ENCODE data around the gene HAGHL.
A peak's percentile ranks its signal among the peaks of the same experiment; 100 is the strongest.

Gene HAGHL

GRCh38 chr16:726438-727290 lies at the start of gene HAGHL, which contains the start of gene CCDC78:
TSS of gene HAGHL (plus strand) at chr16:727106. CDS start at chr16:727510, 404 bp downstream.
TSS of gene CCDC78 (minus strand) at chr16:726443. CDS start at chr16:726367, 76 bp downstream.
- H3K4me1 ChIP-seq (ENCODE audit: control insufficient read depth in 2 of 2, insufficient read depth in 2 of 2, low read length in 2 of 2), result peaks cover 13 to 22% of the 10 kb centered on the region in 2 donors
- no peak within 1 kb of the TSS for H3K27ac ChIP-seq (ENCODE audit: low read depth in 2 of 2, low read length in 2 of 2)
- peak within 1 kb of the TSS; percentile 52 to 66 for H3K4me3 ChIP-seq (ENCODE audit: low read length in 2 of 2)
- peaks cover 9 to 22% of the 10 kb centered on the region in 2 donors for H3K27me3 ChIP-seq (ENCODE audit: control insufficient read depth in 2 of 2, insufficient read depth in 2 of 2, low read length in 2 of 2)
- H3K9ac ChIP-seq (ENCODE audit: low read depth in 1 of 2, low read length in 2 of 2), result peak within 1 kb of the TSS in 1 of 2 donors; percentile 32
- no peaks in the 10 kb centered on the region for H3K9me3 ChIP-seq (ENCODE audit: control insufficient read depth in 2 of 2, low read length in 2 of 2)
- peaks cover 2 to 6% of the 10 kb centered on the region in 2 donors for H3K36me3 ChIP-seq (ENCODE audit: control insufficient read depth in 2 of 2, insufficient read depth in 2 of 2, low read length in 2 of 2)

- peak overlapping the region in 1 of 2 donors; percentile 34 for H3K4me3 ChIP-seq (ENCODE audit: low read length in 2 of 2)
- H3K27ac ChIP-seq (ENCODE audit: low read depth in 2 of 2, low read length in 2 of 2), result peak overlapping the region; percentile 28 to 32
- peaks cover 44 to 50% of the 10 kb centered on the region in 2 donors for H3K4me1 ChIP-seq (ENCODE audit: control insufficient read depth in 2 of 2, insufficient read depth in 2 of 2, low read length in 2 of 2)
- no peaks in the 10 kb centered on the region for H3K27me3 ChIP-seq (ENCODE audit: control insufficient read depth in 2 of 2, insufficient read depth in 2 of 2, low read length in 2 of 2)
- no peaks in the 10 kb centered on the region for H3K9me3 ChIP-seq (ENCODE audit: control insufficient read depth in 2 of 2, low read length in 2 of 2)
- H3K9ac ChIP-seq (ENCODE audit: low read depth in 1 of 2, low read length in 2 of 2), result peak overlapping the region in 1 of 2 donors; percentile 63
- peaks cover 21% of the 10 kb centered on the region in 2 donors for H3K36me3 ChIP-seq (ENCODE audit: control insufficient read depth in 2 of 2, insufficient read depth in 2 of 2, low read length in 2 of 2)
Measured at GRCh38 chr16:677316-678190, 49.4 kb upstream of the HAGHL start.

- Histone ChIP-seq H3K4me3 (ENCODE audit: low read length in 2 of 2) (no peak overlapping the region), H3K4me1 (ENCODE audit: control insufficient read depth in 2 of 2, insufficient read depth in 2 of 2, low read length in 2 of 2) (peaks cover 49 to 53% of the 10 kb centered on the region in 2 donors), H3K27ac (ENCODE audit: low read depth in 2 of 2, low read length in 2 of 2) (no peak overlapping the region)
Measured at GRCh38 chr16:678209-678857, 48.6 kb upstream of the HAGHL start.

GRCh38 chr16:678858-679813 lies 47.8 kb upstream of the HAGHL start:
- Histone ChIP-seq H3K4me1 (ENCODE audit: control insufficient read depth in 2 of 2, insufficient read depth in 2 of 2, low read length in 2 of 2) (peaks cover 54 to 58% of the 10 kb centered on the region in 2 donors), H3K9ac (ENCODE audit: low read depth in 1 of 2, low read length in 2 of 2) (peak overlapping the region in 1 of 2 donors; percentile 59), H3K27ac (ENCODE audit: low read depth in 2 of 2, low read length in 2 of 2) (peak overlapping the region; percentile 82 to 88), H3K27me3 (ENCODE audit: control insufficient read depth in 2 of 2, insufficient read depth in 2 of 2, low read length in 2 of 2) (no peaks in the 10 kb centered on the region), H3K9me3 (ENCODE audit: control insufficient read depth in 2 of 2, low read length in 2 of 2) (no peaks in the 10 kb centered on the region), H3K36me3 (ENCODE audit: control insufficient read depth in 2 of 2, insufficient read depth in 2 of 2, low read length in 2 of 2) (peaks cover 12 to 20% of the 10 kb centered on the region in 2 donors), H3K4me3 (ENCODE audit: low read length in 2 of 2) (peak overlapping the region; percentile 62 to 64)

More at GRCh38 chr16:678209-678857, 48.6 kb upstream of the HAGHL start:
- Histone ChIP-seq H3K36me3 (ENCODE audit: control insufficient read depth in 2 of 2, insufficient read depth in 2 of 2, low read length in 2 of 2) (peaks cover 13 to 21% of the 10 kb centered on the region in 2 donors), H3K9me3 (ENCODE audit: control insufficient read depth in 2 of 2, low read length in 2 of 2) (no peaks in the 10 kb centered on the region), H3K27me3 (ENCODE audit: control insufficient read depth in 2 of 2, insufficient read depth in 2 of 2, low read length in 2 of 2) (no peaks in the 10 kb centered on the region), H3K9ac (ENCODE audit: low read depth in 1 of 2, low read length in 2 of 2) (no peak overlapping the region)

- H3K4me1 ChIP-seq (ENCODE audit: control insufficient read depth in 2 of 2, insufficient read depth in 2 of 2, low read length in 2 of 2), result peaks cover 54 to 55% of the 10 kb centered on the region in 2 donors
- H3K9ac ChIP-seq (ENCODE audit: low read depth in 1 of 2, low read length in 2 of 2), result peak within 1 kb of the TSS; percentile 70 to 81
- H3K27ac ChIP-seq (ENCODE audit: low read depth in 2 of 2, low read length in 2 of 2), result peak within 1 kb of the TSS; percentile 82 to 94
- H3K27me3 ChIP-seq (ENCODE audit: control insufficient read depth in 2 of 2, insufficient read depth in 2 of 2, low read length in 2 of 2), result no peaks in the 10 kb centered on the region
- no peaks in the 10 kb centered on the region for H3K9me3 ChIP-seq (ENCODE audit: control insufficient read depth in 2 of 2, low read length in 2 of 2)
- peak within 1 kb of the TSS; percentile 82 to 84 for H3K4me3 ChIP-seq (ENCODE audit: low read length in 2 of 2)
- H3K36me3 ChIP-seq (ENCODE audit: control insufficient read depth in 2 of 2, insufficient read depth in 2 of 2, low read length in 2 of 2), result peaks cover 12 to 20% of the 10 kb centered on the region in 2 donors
Measured at GRCh38 chr16:679814-680624, 46.9 kb upstream of the HAGHL start, which contains the start of gene STUB1. TSS of gene STUB1 (plus strand) at chr16:680410. CDS start at chr16:680526, 116 bp downstream.

GRCh38 chr16:680625-680945 lies 46.3 kb upstream of the HAGHL start:
- H3K4me3 ChIP-seq (ENCODE audit: low read length in 2 of 2), result peak overlapping the region; percentile 82 to 84
- peaks cover 12 to 20% of the 10 kb centered on the region in 2 donors for H3K36me3 ChIP-seq (ENCODE audit: control insufficient read depth in 2 of 2, insufficient read depth in 2 of 2, low read length in 2 of 2)
- peaks cover 51 to 54% of the 10 kb centered on the region in 2 donors for H3K4me1 ChIP-seq (ENCODE audit: control insufficient read depth in 2 of 2, insufficient read depth in 2 of 2, low read length in 2 of 2)
- peak overlapping the region; percentile 70 to 81 for H3K9ac ChIP-seq (ENCODE audit: low read depth in 1 of 2, low read length in 2 of 2)
- H3K27me3 ChIP-seq (ENCODE audit: control insufficient read depth in 2 of 2, insufficient read depth in 2 of 2, low read length in 2 of 2), result no peaks in the 10 kb centered on the region
- H3K27ac ChIP-seq (ENCODE audit: low read depth in 2 of 2, low read length in 2 of 2), result peak overlapping the region; percentile 82 to 94
- H3K9me3 ChIP-seq (ENCODE audit: control insufficient read depth in 2 of 2, low read length in 2 of 2), result no peaks in the 10 kb centered on the region

- peaks cover 12 to 20% of the 10 kb centered on the region in 2 donors for H3K36me3 ChIP-seq (ENCODE audit: control insufficient read depth in 2 of 2, insufficient read depth in 2 of 2, low read length in 2 of 2)
- no peaks in the 10 kb centered on the region for H3K9me3 ChIP-seq (ENCODE audit: control insufficient read depth in 2 of 2, low read length in 2 of 2)
- peak overlapping the region; percentile 82 to 94 for H3K27ac ChIP-seq (ENCODE audit: low read depth in 2 of 2, low read length in 2 of 2)
- peak overlapping the region; percentile 82 to 84 for H3K4me3 ChIP-seq (ENCODE audit: low read length in 2 of 2)
- peaks cover 50 to 52% of the 10 kb centered on the region in 2 donors for H3K4me1 ChIP-seq (ENCODE audit: control insufficient read depth in 2 of 2, insufficient read depth in 2 of 2, low read length in 2 of 2)
- no peaks in the 10 kb centered on the region for H3K27me3 ChIP-seq (ENCODE audit: control insufficient read depth in 2 of 2, insufficient read depth in 2 of 2, low read length in 2 of 2)
- H3K9ac ChIP-seq (ENCODE audit: low read depth in 1 of 2, low read length in 2 of 2), result peak overlapping the region; percentile 70 to 81
Measured at GRCh38 chr16:680967-681745, 45.8 kb upstream of the HAGHL start.

Data from mucosa of rectum (tissue), 2 donors.